Thyroid gland (tissue), 4 donors: ENCODE results near the gene AMZ2.
A peak's percentile ranks its signal among the peaks of the same experiment; 100 is the strongest.
"Not testable (repeated sequence)": the region's sequence is repeated elsewhere in the genome, so short reads cannot be mapped to it uniquely, and the experiment has no call there.

Experiments
- POLR2A ChIP-seq, 2 donors: fragments of 450-650 bp; IDR thresholded peaks; one replicate each; pipeline ENCODE4 v1.6.1; 2017; ENCODE audit warnings: antibody characterized with exemption in 2 of 2, mild to moderate bottlenecking in 2 of 2, moderate library complexity in 1 of 2
- TF ChIP-seq, protein P1 (sequence below), 6 experiments: fragments of 200-600 bp in 3 of 6; fragments of 450-650 bp in 3 of 6; sonication (generic) in 3 of 6; IDR thresholded peaks; one replicate each; pipeline ENCODE4 v1.5.1; 2016 to 2019; ENCODE audit warnings: antibody characterized with exemption in 6 of 6, mild to moderate bottlenecking in 2 of 6, inconsistent platforms in 1 of 6, moderate library complexity in 1 of 6

DNA sequence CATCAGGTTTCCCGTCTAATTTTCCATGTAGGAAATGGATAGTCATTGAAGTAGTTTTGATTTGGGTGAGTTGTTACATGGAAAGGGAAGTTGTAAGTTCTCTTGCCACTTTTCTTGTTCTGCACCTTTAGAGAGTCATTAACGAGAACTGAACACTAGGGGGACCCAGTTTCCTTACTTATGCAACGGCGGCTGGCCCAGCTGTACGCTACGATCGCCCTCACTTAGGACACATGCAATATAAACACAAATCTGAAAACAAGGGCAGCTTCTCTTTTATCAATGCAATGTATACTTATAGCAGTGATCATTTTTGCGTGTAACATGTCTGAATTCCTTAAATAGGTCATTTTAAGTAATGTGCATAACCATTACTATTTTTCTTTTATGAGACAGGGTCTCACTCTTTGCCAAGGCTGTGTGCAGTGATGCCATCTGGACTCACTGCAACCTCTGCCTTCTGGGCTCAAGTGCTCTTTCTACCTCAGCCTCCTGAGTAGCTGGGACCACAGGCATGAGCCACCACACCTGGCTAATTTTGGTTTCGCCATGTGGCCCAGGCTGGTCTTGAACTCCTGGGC lies 15.3 kb downstream of the AMZ2 start:
- TF ChIP-seq, protein P1, sequence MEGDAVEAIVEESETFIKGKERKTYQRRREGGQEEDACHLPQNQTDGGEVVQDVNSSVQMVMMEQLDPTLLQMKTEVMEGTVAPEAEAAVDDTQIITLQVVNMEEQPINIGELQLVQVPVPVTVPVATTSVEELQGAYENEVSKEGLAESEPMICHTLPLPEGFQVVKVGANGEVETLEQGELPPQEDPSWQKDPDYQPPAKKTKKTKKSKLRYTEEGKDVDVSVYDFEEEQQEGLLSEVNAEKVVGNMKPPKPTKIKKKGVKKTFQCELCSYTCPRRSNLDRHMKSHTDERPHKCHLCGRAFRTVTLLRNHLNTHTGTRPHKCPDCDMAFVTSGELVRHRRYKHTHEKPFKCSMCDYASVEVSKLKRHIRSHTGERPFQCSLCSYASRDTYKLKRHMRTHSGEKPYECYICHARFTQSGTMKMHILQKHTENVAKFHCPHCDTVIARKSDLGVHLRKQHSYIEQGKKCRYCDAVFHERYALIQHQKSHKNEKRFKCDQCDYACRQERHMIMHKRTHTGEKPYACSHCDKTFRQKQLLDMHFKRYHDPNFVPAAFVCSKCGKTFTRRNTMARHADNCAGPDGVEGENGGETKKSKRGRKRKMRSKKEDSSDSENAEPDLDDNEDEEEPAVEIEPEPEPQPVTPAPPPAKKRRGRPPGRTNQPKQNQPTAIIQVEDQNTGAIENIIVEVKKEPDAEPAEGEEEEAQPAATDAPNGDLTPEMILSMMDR (IDR thresholded peaks at IDR 0.05): peak in 5 of 6 experiments; percentile 12 to 77 (median 49)
- TF ChIP-seq POLR2A (IDR thresholded peaks at IDR 0.05): not testable (repeated sequence)
